DND-41 (cell line): ENCODE measurements around the gene KRT15.

Source experiments
- EZH2 ChIP-seq: IDR thresholded peaks from 3 replicates; pipeline ENCODE4 v1.6.1; 2012; ENCODE audit warnings: borderline replicate concordance, low read depth, mild to moderate bottlenecking, moderate library complexity, low read length, inconsistent platforms; ENCODE audit not compliant: severe bottlenecking
- TF ChIP-seq, protein P1 (sequence below): IDR thresholded peaks from 2 replicates; pipeline ENCODE4 v1.5.1; 2012; ENCODE audit warnings: borderline replicate concordance, low read length, moderate library complexity, mild to moderate bottlenecking; ENCODE audit not compliant: poor library complexity, severe bottlenecking; ENCODE audit errors: extremely low read depth

DNA sequence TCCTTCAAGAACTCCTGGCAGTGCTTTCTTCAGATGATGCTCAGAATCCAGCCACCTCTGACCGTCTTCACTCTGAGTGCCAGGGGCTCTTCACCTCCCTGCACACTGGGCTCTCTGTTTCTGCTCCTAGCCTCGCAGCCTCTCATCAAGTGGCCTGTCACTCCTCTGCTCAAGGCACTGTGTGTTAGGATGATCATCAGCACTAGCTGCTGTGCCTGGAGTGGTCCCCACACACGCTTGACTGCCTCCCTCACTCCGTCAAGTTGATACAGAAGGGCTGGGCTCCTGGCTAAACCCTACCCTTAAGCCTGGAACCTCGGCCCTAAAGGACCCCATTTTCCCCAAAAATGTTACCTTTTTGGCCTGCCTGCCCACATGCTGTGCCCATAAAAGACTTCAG, 37.6 kb upstream of the KRT15 start:
- TF ChIP-seq, protein P1, sequence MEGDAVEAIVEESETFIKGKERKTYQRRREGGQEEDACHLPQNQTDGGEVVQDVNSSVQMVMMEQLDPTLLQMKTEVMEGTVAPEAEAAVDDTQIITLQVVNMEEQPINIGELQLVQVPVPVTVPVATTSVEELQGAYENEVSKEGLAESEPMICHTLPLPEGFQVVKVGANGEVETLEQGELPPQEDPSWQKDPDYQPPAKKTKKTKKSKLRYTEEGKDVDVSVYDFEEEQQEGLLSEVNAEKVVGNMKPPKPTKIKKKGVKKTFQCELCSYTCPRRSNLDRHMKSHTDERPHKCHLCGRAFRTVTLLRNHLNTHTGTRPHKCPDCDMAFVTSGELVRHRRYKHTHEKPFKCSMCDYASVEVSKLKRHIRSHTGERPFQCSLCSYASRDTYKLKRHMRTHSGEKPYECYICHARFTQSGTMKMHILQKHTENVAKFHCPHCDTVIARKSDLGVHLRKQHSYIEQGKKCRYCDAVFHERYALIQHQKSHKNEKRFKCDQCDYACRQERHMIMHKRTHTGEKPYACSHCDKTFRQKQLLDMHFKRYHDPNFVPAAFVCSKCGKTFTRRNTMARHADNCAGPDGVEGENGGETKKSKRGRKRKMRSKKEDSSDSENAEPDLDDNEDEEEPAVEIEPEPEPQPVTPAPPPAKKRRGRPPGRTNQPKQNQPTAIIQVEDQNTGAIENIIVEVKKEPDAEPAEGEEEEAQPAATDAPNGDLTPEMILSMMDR, result no peak
- no peak for TF ChIP-seq EZH2
